ENCODE results near the gene ZNF709. TPM values are rescaled to one million over a fixed set of nuclear protein-coding genes. Genes with fewer than 3 reads are reported as not detected.
"Not testable (repeated sequence)": the region's sequence is repeated elsewhere in the genome, so short reads cannot be mapped to it uniquely, and the experiment has no call there.

Gene ZNF709
- total and polyA plus RNA-seq, 2 of the 13 experiments (the other 11 are each of a cell fraction or from before 2014, with no cell fraction given), result 1.5 to 3.9 TPM

GRCh38 chr19:12425236-12425887 lies 59.3 kb downstream of the ZNF709 start:
- WGBS (ENCODE audit: low lambda C conversion rate), result 100% methylated on average over 2 of the region's 2 CpGs
- DNase-seq (ENCODE audit: low spot score) (no peak), FAIRE-seq (no peak), ATAC-seq (peak; percentile 65; the same call in 2 of the 3 replicates)
- Histone ChIP-seq H3K9me3 (ENCODE audit: low read length) (no peaks in the 10 kb centered on the region), H3K4me1 (ENCODE audit: insufficient read depth, low read length) (peaks cover 9% of the 10 kb centered on the region; the same call in 1 of the 2 replicates), H2AFZ (ENCODE audit: low read length) (no peak overlapping the region), H3K9ac (ENCODE audit: insufficient read depth, low read depth, low read length) (no peak overlapping the region), H3K4me3 (replicated peaks in 1 of 3; ENCODE audit: insufficient read depth in 1 of 3, low read depth in 2 of 3, low read length in 3 of 3) (no peak overlapping the region), H3K79me2 (ENCODE audit: insufficient read depth, low read length) (no peaks in the 10 kb centered on the region), H4K20me1 (ENCODE audit: insufficient read depth, low read length) (no peaks in the 10 kb centered on the region), H3K27ac (ENCODE audit: extremely low read length, insufficient read depth, low read length) (peak overlapping the region; percentile 30), H3K27me3 (ENCODE audit: control insufficient read depth in 1 of 2, insufficient read depth in 2 of 2, low read length in 2 of 2) (no peaks in the 10 kb centered on the region), H3K4me2 (ENCODE audit: low read depth, low read length) (no peak overlapping the region), H3K36me3 (replicated peaks in 1 of 2; ENCODE audit: control insufficient read depth in 1 of 2, insufficient read depth in 2 of 2, low read length in 2 of 2) (peaks cover 3 to 7% of the 10 kb centered on the region in 2 experiments; a peak in 3 of 5 replicates)
- POLR2A ChIA-PET, result interaction anchor here (0.8 kb wide), 1 partner anchor 70 kb away, joined by 4 read pairs; no protein-coding TSS in a partner anchor
- in situ Hi-C loops (cut with HindIII; ENCODE audit: extremely low pct_ligation_motif_present, low pct_unique_long_range_greater_than_20kb), result no loop called here
- CTCF ChIA-PET (ENCODE audit: low intra/inter-chr PET ratio, low total read pairs), result no interaction called here
- no TSS peak for BruUV-seq (replicated peaks)
- intact Hi-C loops (cut with micrococcal nuclease; ENCODE audit: unreplicated experiment), result no loop called here
- TF ChIP-seq NR2F1 (CRISPR knock-in tag; IDR thresholded peaks at IDR 0.05), result peak in 1 of 2 experiments; percentile 46; a peak in 1 of 4 replicates
- TF ChIP-seq RFX1 (IDR thresholded peaks at IDR 0.05), result peak; percentile 52; the same call in 1 of the 2 replicates
- TF ChIP-seq PHF21A (CRISPR knock-in tag; IDR thresholded peaks at IDR 0.05), result no peak
- TF ChIP-seq TARDBP (CRISPR knock-in tag; IDR thresholded peaks at IDR 0.05), result no peak
- TF ChIP-seq RARA (CRISPR knock-in tag; IDR thresholded peaks at IDR 0.05), result 0 out of 2 replicates have a peak, but pooled peaks have one; percentile 17
- 0 out of 2 replicates have a peak, but pooled peaks have one; percentile 47 for TF ChIP-seq ZNF460 (CRISPR knock-in tag; IDR thresholded peaks at IDR 0.05; ENCODE audit: borderline replicate concordance)
- peak; percentile 51; the same call in 1 of the 2 replicates for TF ChIP-seq RFX3 (CRISPR knock-in tag; IDR thresholded peaks at IDR 0.05)

DNA sequence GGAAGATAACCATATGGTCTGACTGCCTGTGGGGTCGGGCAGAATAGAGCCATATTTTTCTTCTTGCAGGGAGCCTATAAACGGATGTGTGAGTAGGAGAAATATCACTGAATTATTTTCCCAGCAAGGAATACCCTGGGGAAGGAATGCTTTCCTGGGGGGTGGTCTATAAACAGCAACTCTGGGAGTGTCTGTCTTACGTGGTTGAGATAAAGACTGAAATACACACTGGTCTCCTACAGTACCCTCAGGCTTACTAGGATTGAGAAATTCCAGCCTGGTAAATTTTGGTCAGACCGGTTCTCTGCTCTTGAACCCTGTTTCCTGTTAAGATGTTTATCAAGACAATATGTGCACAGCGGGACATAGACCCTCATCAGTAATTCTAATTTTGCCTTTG lies 67.3 kb downstream of the ZNF709 start:
- in situ Hi-C loops (cut with HindIII; ENCODE audit: extremely low pct_ligation_motif_present, low pct_unique_long_range_greater_than_20kb); H4K20me1 ChIP-seq (ENCODE audit: insufficient read depth, low read length); H2AFZ ChIP-seq (ENCODE audit: low read length); H3K9me3 ChIP-seq (ENCODE audit: low read length); H3K4me3 ChIP-seq (replicated peaks in 1 of 3; ENCODE audit: insufficient read depth in 1 of 3, low read depth in 2 of 3, low read length in 3 of 3); H3K9ac ChIP-seq (ENCODE audit: insufficient read depth, low read depth, low read length); BruUV-seq (replicated peaks); H3K4me2 ChIP-seq (ENCODE audit: low read depth, low read length); H3K27ac ChIP-seq (ENCODE audit: extremely low read length, insufficient read depth, low read length); FAIRE-seq; POLR2A ChIA-PET; H3K27me3 ChIP-seq (ENCODE audit: control insufficient read depth in 1 of 2, insufficient read depth in 2 of 2, low read length in 2 of 2); H3K36me3 ChIP-seq (replicated peaks in 1 of 2; ENCODE audit: control insufficient read depth in 1 of 2, insufficient read depth in 2 of 2, low read length in 2 of 2); DNase-seq (ENCODE audit: low spot score); H3K79me2 ChIP-seq (ENCODE audit: insufficient read depth, low read length); H3K4me1 ChIP-seq (ENCODE audit: insufficient read depth, low read length); CTCF ChIA-PET (ENCODE audit: low intra/inter-chr PET ratio, low total read pairs); ATAC-seq; intact Hi-C loops (cut with micrococcal nuclease; ENCODE audit: unreplicated experiment): not testable (repeated sequence)
- 94% methylated on average over 5 of the region's 5 CpGs for WGBS (ENCODE audit: low lambda C conversion rate)
